Measurements from ENCODE around the gene MICOS13. TPM values are rescaled to one million over a fixed set of nuclear protein-coding genes. Genes with fewer than 3 reads are reported as not detected.

The MICOS13 gene
- total RNA-seq, 1 experiment from 2014 or later = 93.5 TPM

DNA sequence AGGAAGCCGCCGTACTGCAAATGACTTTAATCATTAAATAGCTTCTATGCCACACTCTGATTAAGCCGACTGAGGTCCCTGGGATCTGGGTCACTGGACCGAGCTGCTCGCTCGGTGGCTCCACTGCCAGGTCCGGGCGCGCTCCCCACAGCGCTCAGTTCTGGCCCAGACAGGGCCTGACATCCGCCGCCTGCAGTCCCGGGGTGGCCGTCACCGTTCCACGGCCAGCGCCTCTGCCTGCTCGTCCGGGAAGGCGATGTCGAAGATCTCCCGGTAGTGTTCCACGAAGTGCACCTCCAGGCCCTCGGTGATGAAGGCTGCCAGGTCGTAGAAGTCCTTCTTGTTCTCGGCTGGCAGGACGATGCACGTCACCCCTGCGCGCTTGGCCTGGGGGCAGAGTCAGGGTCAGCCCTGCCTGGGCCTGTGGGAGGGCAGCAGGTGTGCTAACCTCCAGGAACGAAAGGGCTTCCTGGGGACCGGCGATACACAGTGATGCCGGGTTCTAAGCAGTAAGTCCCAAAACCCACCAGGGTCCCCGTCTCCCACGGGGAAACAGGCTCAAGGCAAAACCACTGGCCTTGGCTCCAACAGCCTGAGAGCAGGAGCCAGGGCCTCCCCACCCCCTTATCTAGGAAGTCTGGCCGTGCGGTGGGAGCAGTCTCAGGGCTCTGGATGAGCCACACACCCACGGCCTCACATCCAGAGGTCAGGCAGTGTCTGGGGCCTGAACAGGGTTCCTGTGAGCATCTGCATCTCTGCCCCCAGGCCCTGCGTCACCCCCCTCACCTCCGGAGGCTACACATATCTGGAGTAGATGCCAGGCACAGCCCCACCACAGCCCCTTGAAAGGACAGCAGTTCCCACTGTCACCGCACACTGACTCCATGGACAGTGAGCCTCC lies 11.8 kb upstream of the MICOS13 start:
- CTCF ChIA-PET = no interaction called here
- Histone ChIP-seq H3K27me3 (ENCODE audit: control insufficient read depth, insufficient read depth, low read length) (no peaks in the 10 kb centered on the region), H3K4me3 (ENCODE audit: low read depth in 2 of 2, low read length in 2 of 2) (peak overlapping the region; percentile 82 to 89), H3K27ac (ENCODE audit: low read length) (peak overlapping the region; percentile 90), H3K4me1 (ENCODE audit: control insufficient read depth, insufficient read depth, low read length) (peaks cover 12% of the 10 kb centered on the region), H3K9me3 (ENCODE audit: control insufficient read depth, insufficient read depth, low read depth, low read length) (no peaks in the 10 kb centered on the region), H3K36me3 (ENCODE audit: control insufficient read depth, insufficient read depth, low read length) (peaks cover 7% of the 10 kb centered on the region; the same call in 1 of the 2 replicates)
- TF ChIP-seq TCF7L2 (IDR thresholded peaks at IDR 0.05; ENCODE audit: low read depth, low read length) = no peak
- TF ChIP-seq, protein P1, sequence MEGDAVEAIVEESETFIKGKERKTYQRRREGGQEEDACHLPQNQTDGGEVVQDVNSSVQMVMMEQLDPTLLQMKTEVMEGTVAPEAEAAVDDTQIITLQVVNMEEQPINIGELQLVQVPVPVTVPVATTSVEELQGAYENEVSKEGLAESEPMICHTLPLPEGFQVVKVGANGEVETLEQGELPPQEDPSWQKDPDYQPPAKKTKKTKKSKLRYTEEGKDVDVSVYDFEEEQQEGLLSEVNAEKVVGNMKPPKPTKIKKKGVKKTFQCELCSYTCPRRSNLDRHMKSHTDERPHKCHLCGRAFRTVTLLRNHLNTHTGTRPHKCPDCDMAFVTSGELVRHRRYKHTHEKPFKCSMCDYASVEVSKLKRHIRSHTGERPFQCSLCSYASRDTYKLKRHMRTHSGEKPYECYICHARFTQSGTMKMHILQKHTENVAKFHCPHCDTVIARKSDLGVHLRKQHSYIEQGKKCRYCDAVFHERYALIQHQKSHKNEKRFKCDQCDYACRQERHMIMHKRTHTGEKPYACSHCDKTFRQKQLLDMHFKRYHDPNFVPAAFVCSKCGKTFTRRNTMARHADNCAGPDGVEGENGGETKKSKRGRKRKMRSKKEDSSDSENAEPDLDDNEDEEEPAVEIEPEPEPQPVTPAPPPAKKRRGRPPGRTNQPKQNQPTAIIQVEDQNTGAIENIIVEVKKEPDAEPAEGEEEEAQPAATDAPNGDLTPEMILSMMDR (IDR thresholded peaks at IDR 0.05) = no peak
- no peak for TF ChIP-seq POLR2AphosphoS5 (IDR thresholded peaks at IDR 0.05; ENCODE audit: low read depth, low read length)
- TF ChIP-seq, protein P2, sequence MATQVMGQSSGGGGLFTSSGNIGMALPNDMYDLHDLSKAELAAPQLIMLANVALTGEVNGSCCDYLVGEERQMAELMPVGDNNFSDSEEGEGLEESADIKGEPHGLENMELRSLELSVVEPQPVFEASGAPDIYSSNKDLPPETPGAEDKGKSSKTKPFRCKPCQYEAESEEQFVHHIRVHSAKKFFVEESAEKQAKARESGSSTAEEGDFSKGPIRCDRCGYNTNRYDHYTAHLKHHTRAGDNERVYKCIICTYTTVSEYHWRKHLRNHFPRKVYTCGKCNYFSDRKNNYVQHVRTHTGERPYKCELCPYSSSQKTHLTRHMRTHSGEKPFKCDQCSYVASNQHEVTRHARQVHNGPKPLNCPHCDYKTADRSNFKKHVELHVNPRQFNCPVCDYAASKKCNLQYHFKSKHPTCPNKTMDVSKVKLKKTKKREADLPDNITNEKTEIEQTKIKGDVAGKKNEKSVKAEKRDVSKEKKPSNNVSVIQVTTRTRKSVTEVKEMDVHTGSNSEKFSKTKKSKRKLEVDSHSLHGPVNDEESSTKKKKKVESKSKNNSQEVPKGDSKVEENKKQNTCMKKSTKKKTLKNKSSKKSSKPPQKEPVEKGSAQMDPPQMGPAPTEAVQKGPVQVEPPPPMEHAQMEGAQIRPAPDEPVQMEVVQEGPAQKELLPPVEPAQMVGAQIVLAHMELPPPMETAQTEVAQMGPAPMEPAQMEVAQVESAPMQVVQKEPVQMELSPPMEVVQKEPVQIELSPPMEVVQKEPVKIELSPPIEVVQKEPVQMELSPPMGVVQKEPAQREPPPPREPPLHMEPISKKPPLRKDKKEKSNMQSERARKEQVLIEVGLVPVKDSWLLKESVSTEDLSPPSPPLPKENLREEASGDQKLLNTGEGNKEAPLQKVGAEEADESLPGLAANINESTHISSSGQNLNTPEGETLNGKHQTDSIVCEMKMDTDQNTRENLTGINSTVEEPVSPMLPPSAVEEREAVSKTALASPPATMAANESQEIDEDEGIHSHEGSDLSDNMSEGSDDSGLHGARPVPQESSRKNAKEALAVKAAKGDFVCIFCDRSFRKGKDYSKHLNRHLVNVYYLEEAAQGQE (IDR thresholded peaks at IDR 0.05; ENCODE audit: insufficient read depth in 1 of 2, low read depth in 2 of 2, low read length in 1 of 2) = no peak
- TF ChIP-seq SIN3A (IDR thresholded peaks at IDR 0.05; ENCODE audit: borderline replicate concordance, insufficient read depth, low read depth, low read length) = peak; percentile 50; the same call in 1 of the 2 replicates
- no peak for ATAC-seq
- POLR2A ChIA-PET = interaction anchor here (0.6 kb wide), 2 partner anchors 96 to 110 kb away, joined by 6 to 7 read pairs; no protein-coding TSS in a partner anchor
- in situ Hi-C loops (cut with HindIII; ENCODE audit: low pct_unique_long_range_greater_than_20kb, low sequenced_read_pairs) = no loop called here
- no TSS peak for BruUV-seq (replicated peaks)
- no peak for DNase-seq (ENCODE audit: low read depth, low spot score)
- intact Hi-C loops (cut with micrococcal nuclease; ENCODE audit: unreplicated experiment) = loop anchor here (10.0 kb wide), 1 partner anchor 103 kb away; the partner anchor contains the start of gene DUS3L

DNA sequence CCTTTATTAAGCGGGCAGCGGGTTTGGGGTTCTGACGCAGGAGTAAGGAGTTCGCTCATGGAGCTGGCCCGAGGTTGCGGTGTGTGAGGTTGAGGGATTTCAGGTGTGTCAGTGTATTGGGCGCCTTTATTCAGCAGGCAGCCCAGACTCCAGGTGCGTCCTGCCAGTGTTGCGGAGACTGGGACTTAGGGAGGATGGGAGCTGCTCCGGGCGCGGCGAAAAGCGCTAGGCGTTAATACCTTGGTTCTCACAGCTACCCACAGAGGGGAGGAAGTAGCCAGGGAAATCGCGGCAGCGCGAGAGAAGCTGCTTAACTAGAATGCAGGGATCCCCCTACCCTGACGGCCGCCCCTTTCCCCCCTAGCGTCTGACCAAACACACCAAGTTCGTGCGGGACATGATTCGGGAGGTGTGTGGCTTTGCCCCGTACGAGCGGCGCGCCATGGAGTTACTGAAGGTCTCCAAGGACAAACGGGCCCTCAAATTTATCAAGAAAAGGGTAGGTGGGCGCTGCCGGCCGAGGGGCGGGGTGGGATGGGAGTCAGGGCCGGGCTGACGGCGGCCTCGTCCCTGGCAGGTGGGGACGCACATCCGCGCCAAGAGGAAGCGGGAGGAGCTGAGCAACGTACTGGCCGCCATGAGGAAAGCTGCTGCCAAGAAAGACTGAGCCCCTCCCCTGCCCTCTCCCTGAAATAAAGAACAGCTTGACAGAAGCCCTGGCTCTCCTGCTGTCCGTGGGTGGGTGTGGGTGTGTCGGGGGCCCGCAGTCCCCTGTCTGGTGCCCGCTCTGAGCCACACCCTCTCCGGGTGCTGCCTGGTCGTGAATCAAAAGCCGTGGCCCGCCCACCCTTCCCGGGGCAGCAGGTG lies 10.9 kb upstream of the MICOS13 start:
- peak overlapping the region; percentile 90 for H3K27ac ChIP-seq (ENCODE audit: low read length)

More for the DNA sequence above, 10.9 kb upstream of the MICOS13 start:
- Histone ChIP-seq H3K4me1 (ENCODE audit: control insufficient read depth, insufficient read depth, low read length) (peaks cover 12% of the 10 kb centered on the region), H3K36me3 (ENCODE audit: control insufficient read depth, insufficient read depth, low read length) (peaks cover 7% of the 10 kb centered on the region; the same call in 1 of the 2 replicates), H3K4me3 (ENCODE audit: low read depth in 2 of 2, low read length in 2 of 2) (peak overlapping the region; percentile 82 to 89), H3K9me3 (ENCODE audit: control insufficient read depth, insufficient read depth, low read depth, low read length) (no peaks in the 10 kb centered on the region), H3K27me3 (ENCODE audit: control insufficient read depth, insufficient read depth, low read length) (no peaks in the 10 kb centered on the region)
- ATAC-seq (0 out of 2 replicates have a peak, but pooled peaks have one; percentile 1), DNase-seq (ENCODE audit: low read depth, low spot score) (no peak)
- in situ Hi-C loops (cut with HindIII; ENCODE audit: low pct_unique_long_range_greater_than_20kb, low sequenced_read_pairs) (no loop called here), intact Hi-C loops (cut with micrococcal nuclease; ENCODE audit: unreplicated experiment) (loop anchor here (10.0 kb wide), 1 partner anchor 104 kb away; the partner anchor contains the start of gene DUS3L)
- POLR2A ChIA-PET = interaction anchor here (0.6 kb wide), 2 partner anchors 32 to 97 kb away, joined by 3 to 7 read pairs; no protein-coding TSS in a partner anchor
- TF ChIP-seq, protein P2 (IDR thresholded peaks at IDR 0.05; ENCODE audit: insufficient read depth in 1 of 2, low read depth in 2 of 2, low read length in 1 of 2) = no peak
- TF ChIP-seq, protein P1 (IDR thresholded peaks at IDR 0.05) = no peak
- TF ChIP-seq SIN3A (IDR thresholded peaks at IDR 0.05; ENCODE audit: borderline replicate concordance, insufficient read depth, low read depth, low read length) = peak; percentile 57; the same call in 1 of the 2 replicates
- no peak for TF ChIP-seq TCF7L2 (IDR thresholded peaks at IDR 0.05; ENCODE audit: low read depth, low read length)
- no peak; the same call in 1 of the 2 replicates for TF ChIP-seq POLR2AphosphoS5 (IDR thresholded peaks at IDR 0.05; ENCODE audit: low read depth, low read length)
- CTCF ChIA-PET = interaction anchor here (0.7 kb wide), 1 partner anchor 102 kb away, joined by 5 read pairs; no protein-coding TSS in a partner anchor
- BruUV-seq (replicated peaks) = TSS peak; percentile 97
